ENCODE measurements around the gene ARHGAP19.

The ARHGAP19 gene

DNA sequence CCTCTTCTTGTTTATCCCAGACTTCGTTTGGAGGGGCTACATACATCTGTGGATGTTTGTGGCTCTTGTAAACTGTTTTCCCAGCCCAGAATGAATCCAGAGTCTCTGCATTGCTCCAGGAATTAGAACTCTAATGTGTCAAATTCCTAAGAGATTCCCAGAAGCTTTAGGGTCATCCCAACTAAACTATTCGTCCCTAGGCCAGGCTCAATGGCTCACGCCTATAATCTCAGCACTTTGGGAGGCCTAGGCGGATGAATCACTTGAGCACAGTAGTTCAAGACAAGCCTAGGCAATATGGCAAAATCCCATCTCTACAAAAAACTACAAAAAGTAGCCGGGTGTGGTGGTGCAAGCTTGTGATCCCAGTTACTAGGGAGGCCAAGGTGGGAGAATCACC is 28.5 kb downstream of the ARHGAP19 start:
- H3K4me3 ChIP-seq (ENCODE audit: low read length) = no peak overlapping the region
- H3K9ac ChIP-seq (ENCODE audit: low read length) = no peak overlapping the region
- H3K36me3 ChIP-seq (ENCODE audit: control insufficient read depth, insufficient read depth, low read length) = no peaks in the 10 kb centered on the region
- H3K4me1 ChIP-seq (ENCODE audit: control insufficient read depth, insufficient read depth, low read length) = no peaks in the 10 kb centered on the region
- no peak overlapping the region for H3K27ac ChIP-seq (ENCODE audit: low read depth, low read length)
- no peaks in the 10 kb centered on the region for H3K27me3 ChIP-seq (ENCODE audit: control insufficient read depth, insufficient read depth, low read length)

DNA sequence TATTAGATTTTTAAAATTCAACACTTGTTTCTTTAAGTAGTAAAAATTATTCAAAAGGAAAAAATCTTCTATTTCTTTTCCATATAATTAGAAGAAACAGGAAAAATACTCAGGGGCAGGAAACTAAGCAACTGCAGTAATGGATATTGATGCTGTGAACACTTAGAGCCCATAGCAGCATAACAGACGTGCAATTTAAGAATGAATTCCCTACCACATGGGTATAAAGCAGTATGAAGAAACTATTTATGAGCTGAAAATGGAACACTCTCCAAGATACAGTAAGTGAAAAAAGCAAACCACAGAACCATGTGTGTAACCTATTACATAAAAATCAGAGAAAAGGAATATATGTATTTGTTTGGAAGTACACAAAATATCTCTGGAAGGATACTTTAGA is 30.8 kb downstream of the ARHGAP19 start:
- Histone ChIP-seq H3K36me3 (ENCODE audit: control insufficient read depth, insufficient read depth, low read length) (no peaks in the 10 kb centered on the region), H3K4me1 (ENCODE audit: control insufficient read depth, insufficient read depth, low read length) (no peaks in the 10 kb centered on the region), H3K9ac (ENCODE audit: low read length) (no peak overlapping the region), H3K27me3 (ENCODE audit: control insufficient read depth, insufficient read depth, low read length) (no peaks in the 10 kb centered on the region), H3K27ac (ENCODE audit: low read depth, low read length) (no peak overlapping the region), H3K4me3 (ENCODE audit: low read length) (no peak overlapping the region)

DNA sequence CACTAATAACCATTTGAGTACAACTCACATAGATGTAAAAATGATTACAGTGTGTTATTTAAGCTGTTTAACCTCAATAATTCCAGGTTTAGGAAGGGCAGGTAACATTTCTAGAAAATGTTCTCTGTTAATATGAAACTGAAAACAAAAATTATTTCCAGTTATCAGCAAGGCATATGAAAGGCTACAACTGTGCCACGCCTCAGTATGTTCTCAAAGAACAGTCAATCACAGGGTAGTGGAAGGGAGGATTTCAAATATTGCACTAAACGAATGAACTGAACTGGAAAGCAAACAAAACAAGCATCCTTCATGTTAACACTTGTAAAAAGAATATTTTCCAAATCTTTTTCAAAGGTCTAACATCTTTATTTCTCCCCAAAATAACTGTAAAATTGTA is 31.3 kb downstream of the ARHGAP19 start:
- Histone ChIP-seq H3K27me3 (ENCODE audit: control insufficient read depth, insufficient read depth, low read length) (no peaks in the 10 kb centered on the region), H3K4me3 (ENCODE audit: low read length) (no peak overlapping the region), H3K4me1 (ENCODE audit: control insufficient read depth, insufficient read depth, low read length) (no peaks in the 10 kb centered on the region), H3K36me3 (ENCODE audit: control insufficient read depth, insufficient read depth, low read length) (no peaks in the 10 kb centered on the region), H3K27ac (ENCODE audit: low read depth, low read length) (no peak overlapping the region), H3K9ac (ENCODE audit: low read length) (no peak overlapping the region)

DNA sequence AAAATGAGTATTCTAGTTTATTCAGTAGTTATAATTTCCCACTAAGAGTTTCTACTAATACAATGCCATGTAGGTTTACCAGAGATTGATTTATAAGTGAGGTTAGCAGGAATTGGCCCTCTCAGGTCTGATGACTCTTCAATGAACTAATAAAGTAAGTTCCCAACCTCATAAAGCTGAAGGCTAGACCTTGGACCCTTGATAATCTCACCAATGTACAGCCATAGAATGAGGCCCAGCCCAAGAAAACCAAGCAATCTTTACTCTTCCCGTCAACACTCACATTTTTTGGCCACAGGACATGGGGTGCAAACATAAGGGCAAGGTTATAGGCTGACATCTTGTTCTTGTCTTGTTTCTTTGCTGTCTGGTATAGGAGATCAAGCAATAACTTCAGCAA is 33.3 kb downstream of the ARHGAP19 start:
- Histone ChIP-seq H3K4me1 (ENCODE audit: control insufficient read depth, insufficient read depth, low read length) (no peaks in the 10 kb centered on the region), H3K27me3 (ENCODE audit: control insufficient read depth, insufficient read depth, low read length) (no peaks in the 10 kb centered on the region), H3K27ac (ENCODE audit: low read depth, low read length) (no peak overlapping the region), H3K9ac (ENCODE audit: low read length) (no peak overlapping the region), H3K4me3 (ENCODE audit: low read length) (no peak overlapping the region), H3K36me3 (ENCODE audit: control insufficient read depth, insufficient read depth, low read length) (peaks cover 6% of the 10 kb centered on the region)

DNA sequence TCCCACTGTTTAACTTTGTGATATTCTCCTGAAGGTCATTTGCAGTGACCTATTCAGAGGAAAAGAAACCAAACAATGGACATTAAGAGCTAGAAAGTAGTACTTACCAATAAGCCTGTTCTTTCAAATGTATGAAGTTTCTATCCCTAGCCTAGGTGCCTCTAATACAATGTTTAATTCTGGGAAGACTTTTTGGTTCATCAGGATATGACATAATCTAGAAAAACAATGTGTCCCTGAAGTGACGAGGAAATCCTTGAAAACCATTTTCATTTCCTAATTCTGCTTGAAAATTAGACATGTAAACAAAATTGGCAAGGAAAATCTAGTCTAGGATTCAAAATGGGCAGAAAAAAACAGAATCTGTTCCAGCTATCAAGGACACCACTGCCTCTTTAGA is 36.1 kb downstream of the ARHGAP19 start:
- no peaks in the 10 kb centered on the region for H3K4me1 ChIP-seq (ENCODE audit: control insufficient read depth, insufficient read depth, low read length)
- peaks cover 6% of the 10 kb centered on the region for H3K36me3 ChIP-seq (ENCODE audit: control insufficient read depth, insufficient read depth, low read length)
- no peak overlapping the region for H3K9ac ChIP-seq (ENCODE audit: low read length)
- H3K27me3 ChIP-seq (ENCODE audit: control insufficient read depth, insufficient read depth, low read length) = no peaks in the 10 kb centered on the region
- H3K4me3 ChIP-seq (ENCODE audit: low read length) = no peak overlapping the region
- no peak overlapping the region for H3K27ac ChIP-seq (ENCODE audit: low read depth, low read length)

DNA sequence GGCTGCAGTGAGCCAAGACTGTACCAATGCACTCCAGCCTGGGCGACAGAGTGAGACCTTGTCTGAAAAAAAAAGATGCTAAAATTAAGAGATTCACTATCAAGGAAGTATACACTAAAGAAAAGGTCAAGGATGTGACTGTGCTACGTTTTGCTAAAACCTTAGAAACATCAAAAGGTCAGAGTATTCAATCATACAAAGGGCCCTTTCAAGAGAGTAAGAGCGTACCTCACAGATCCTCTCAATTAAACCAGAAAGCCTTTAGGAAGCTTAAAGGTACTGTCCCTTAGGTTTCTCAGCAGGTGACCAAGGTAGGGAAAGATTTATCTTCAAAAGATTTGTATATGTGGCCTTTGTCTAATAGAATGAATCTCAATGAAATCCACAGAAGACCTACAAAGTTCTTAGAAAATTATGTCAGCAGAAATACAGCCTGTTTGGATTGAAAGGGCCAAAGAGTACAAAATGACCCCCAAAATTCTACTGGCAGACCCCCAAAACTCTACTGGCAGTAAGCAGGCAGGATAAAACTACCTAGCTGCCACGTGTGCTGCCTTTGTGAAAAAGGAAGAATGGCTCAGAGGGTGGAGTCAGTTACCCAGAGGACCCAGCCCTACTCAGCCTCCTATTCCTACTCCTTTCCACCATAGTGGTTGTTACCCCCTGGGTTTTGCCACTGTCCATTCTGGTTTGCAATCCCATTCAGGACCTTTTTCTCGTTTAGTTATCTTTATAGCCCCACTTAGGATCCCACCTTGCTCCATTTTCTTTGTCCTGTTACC is 36.7 kb downstream of the ARHGAP19 start:
- Histone ChIP-seq H3K27me3 (ENCODE audit: control insufficient read depth, insufficient read depth, low read length) (no peaks in the 10 kb centered on the region), H3K4me1 (ENCODE audit: control insufficient read depth, insufficient read depth, low read length) (no peaks in the 10 kb centered on the region), H3K36me3 (ENCODE audit: control insufficient read depth, insufficient read depth, low read length) (peaks cover 6% of the 10 kb centered on the region), H3K4me3 (ENCODE audit: low read length) (no peak overlapping the region), H3K9ac (ENCODE audit: low read length) (no peak overlapping the region), H3K27ac (ENCODE audit: low read depth, low read length) (no peak overlapping the region)

DNA sequence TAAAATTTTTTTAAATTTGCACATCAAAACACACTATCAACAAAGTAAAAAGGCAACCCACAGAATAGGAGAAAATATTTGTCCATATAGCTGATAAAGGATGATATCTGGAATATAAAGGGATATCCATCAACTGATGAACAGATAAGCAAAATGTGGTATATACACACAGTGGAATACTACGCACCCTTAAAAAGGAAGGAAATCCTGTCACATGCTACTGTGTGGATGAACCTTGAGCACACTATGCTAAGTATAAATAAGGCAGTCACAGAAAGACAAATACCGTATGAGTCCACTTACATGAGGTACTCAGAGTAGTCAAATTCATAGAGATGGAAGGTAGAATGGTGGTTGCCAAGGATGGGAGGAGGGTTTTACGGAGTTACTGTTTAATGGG is 37.7 kb downstream of the ARHGAP19 start:
- no peak overlapping the region for H3K27ac ChIP-seq (ENCODE audit: low read depth, low read length)
- peaks cover 6% of the 10 kb centered on the region for H3K36me3 ChIP-seq (ENCODE audit: control insufficient read depth, insufficient read depth, low read length)
- H3K4me3 ChIP-seq (ENCODE audit: low read length) = no peak overlapping the region
- no peak overlapping the region for H3K9ac ChIP-seq (ENCODE audit: low read length)
- H3K4me1 ChIP-seq (ENCODE audit: control insufficient read depth, insufficient read depth, low read length) = no peaks in the 10 kb centered on the region
- no peaks in the 10 kb centered on the region for H3K27me3 ChIP-seq (ENCODE audit: control insufficient read depth, insufficient read depth, low read length)

DNA sequence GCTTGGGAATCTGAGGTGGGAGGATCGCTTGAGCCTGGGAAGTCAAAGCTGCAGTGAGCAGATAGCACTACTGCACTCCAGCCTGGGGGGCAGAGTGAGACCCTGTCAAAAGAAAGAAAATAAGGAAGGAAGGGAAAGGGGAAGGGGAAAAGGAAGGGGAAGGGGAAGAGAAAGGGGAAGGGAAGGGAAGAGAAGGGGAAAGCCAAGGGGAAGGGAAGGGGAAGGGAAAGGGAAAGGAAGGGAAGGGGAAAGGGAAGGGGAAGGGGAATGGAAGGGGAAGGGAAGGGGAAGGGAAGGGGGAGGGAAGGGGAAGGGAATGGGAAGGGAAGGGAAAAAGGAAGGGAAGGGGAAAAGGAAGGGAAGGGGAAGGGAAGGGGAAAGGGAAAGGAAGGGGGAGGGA is 41.5 kb downstream of the ARHGAP19 start:
- Histone ChIP-seq H3K36me3 (ENCODE audit: control insufficient read depth, insufficient read depth, low read length) (peaks cover 6% of the 10 kb centered on the region), H3K4me1 (ENCODE audit: control insufficient read depth, insufficient read depth, low read length) (no peaks in the 10 kb centered on the region), H3K27me3 (ENCODE audit: control insufficient read depth, insufficient read depth, low read length) (no peaks in the 10 kb centered on the region), H3K27ac (ENCODE audit: low read depth, low read length) (no peak overlapping the region), H3K4me3 (ENCODE audit: low read length) (no peak overlapping the region), H3K9ac (ENCODE audit: low read length) (no peak overlapping the region)

DNA sequence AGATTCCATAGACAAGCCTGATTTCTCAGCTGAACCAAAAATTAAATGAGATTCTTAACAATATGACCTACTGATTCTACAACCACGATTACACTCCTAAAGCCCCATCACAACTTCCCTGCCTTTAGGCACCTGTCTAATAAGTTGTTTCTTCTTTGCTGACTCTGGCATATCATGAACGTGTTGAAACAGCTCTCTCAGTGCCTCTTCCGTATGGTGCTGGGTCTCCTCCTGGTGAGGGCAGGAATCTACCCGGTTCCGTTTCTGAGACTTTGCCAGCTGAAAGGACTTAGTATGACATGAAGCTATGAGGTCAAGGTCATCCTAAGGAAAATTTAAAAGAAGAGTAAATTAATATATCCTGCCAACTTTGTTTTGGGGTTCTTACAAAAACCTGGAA is 48.6 kb downstream of the ARHGAP19 start:
- no peaks in the 10 kb centered on the region for H3K36me3 ChIP-seq (ENCODE audit: control insufficient read depth, insufficient read depth, low read length)
- H3K27me3 ChIP-seq (ENCODE audit: control insufficient read depth, insufficient read depth, low read length) = no peaks in the 10 kb centered on the region
- H3K27ac ChIP-seq (ENCODE audit: low read depth, low read length) = no peak overlapping the region
- no peak overlapping the region for H3K4me3 ChIP-seq (ENCODE audit: low read length)
- no peaks in the 10 kb centered on the region for H3K4me1 ChIP-seq (ENCODE audit: control insufficient read depth, insufficient read depth, low read length)
- no peak overlapping the region for H3K9ac ChIP-seq (ENCODE audit: low read length)

DNA sequence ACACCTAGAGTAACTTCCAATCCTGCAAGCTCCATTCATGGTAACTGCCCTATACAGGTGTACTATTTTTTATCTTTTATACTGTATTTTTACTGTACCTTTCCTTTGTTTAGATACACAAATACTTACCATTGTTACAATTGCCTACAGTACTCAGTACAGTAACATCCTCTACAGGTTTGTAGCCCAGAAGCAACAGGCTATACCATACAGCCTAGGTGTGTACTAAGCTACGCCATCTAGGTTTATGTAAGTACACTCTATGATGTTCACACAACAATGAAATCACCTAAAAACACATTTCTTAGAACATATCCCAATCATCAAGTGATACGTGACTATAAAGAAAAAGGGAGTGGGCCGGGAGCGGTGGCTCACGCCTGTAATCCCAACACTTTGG is 53.6 kb downstream of the ARHGAP19 start:
- Histone ChIP-seq H3K4me3 (ENCODE audit: low read length) (no peak overlapping the region), H3K36me3 (ENCODE audit: control insufficient read depth, insufficient read depth, low read length) (no peaks in the 10 kb centered on the region), H3K9ac (ENCODE audit: low read length) (no peak overlapping the region), H3K27ac (ENCODE audit: low read depth, low read length) (no peak overlapping the region), H3K27me3 (ENCODE audit: control insufficient read depth, insufficient read depth, low read length) (no peaks in the 10 kb centered on the region), H3K4me1 (ENCODE audit: control insufficient read depth, insufficient read depth, low read length) (no peaks in the 10 kb centered on the region)

DNA sequence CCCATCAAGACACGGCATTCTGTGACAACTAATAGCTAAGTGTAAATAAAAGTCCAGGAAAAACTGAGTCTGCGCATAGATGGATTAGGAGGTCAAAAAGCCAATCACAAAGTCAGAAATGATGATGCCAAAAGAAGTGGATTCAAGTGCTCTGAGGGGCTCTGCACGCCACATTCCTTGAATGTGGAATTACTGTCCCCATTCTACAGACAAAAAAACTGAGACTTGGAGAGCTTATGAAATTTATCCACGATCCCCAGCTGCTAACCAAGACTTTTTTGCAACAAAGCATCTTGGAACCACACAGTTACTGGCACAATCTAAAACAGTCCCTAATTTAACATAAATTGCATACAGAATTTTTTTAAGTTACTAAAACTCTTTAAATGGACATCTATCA is 57.1 kb downstream of the ARHGAP19 start:
- H3K27me3 ChIP-seq (ENCODE audit: control insufficient read depth, insufficient read depth, low read length) = no peaks in the 10 kb centered on the region
- H3K9ac ChIP-seq (ENCODE audit: low read length) = no peak overlapping the region
- H3K36me3 ChIP-seq (ENCODE audit: control insufficient read depth, insufficient read depth, low read length) = no peaks in the 10 kb centered on the region
- no peaks in the 10 kb centered on the region for H3K4me1 ChIP-seq (ENCODE audit: control insufficient read depth, insufficient read depth, low read length)
- H3K27ac ChIP-seq (ENCODE audit: low read depth, low read length) = no peak overlapping the region
- H3K4me3 ChIP-seq (ENCODE audit: low read length) = no peak overlapping the region

DNA sequence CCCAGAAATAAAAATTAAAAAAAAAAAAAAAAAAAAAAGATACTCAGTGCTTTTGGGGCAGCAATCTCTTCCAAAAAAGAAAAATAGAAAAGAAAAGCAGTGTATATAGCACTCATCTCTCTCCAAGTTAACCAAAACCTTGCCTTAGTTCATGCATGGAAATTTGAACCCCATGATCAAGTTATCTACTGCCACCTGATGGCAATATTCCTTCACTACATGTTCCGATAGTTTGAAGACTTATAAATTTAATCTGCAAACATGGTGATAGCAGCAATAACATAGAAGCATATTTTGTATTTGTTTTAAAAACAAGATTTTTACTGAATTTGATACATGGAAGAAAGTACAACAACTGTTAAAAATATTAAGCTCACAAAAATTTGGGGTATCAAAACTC is 58.0 kb downstream of the ARHGAP19 start:
- Histone ChIP-seq H3K36me3 (ENCODE audit: control insufficient read depth, insufficient read depth, low read length) (no peaks in the 10 kb centered on the region), H3K4me3 (ENCODE audit: low read length) (no peak overlapping the region)

DNA sequence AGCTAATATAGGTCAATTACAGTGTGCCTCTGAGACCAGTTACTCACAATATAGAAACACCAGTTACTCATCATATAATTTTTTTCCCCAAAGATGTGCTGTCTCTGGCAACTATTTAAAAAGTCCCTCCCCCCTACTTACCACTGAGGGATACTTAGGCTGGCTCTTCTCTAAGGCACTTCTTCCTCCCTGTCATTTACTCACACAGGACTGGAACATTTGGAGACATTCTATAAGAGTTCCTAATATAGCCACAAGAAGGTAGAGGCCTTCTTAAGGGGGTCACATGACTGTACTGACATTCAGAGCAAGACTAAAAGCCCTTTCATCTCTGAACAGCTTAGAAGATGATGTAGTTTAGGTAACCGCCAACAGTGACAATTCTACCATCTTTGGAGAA is 62.3 kb downstream of the ARHGAP19 start:
- H3K9ac ChIP-seq (ENCODE audit: low read length) = no peak overlapping the region
- H3K4me3 ChIP-seq (ENCODE audit: low read length) = no peak overlapping the region
- H3K27me3 ChIP-seq (ENCODE audit: control insufficient read depth, insufficient read depth, low read length) = no peaks in the 10 kb centered on the region
- no peaks in the 10 kb centered on the region for H3K36me3 ChIP-seq (ENCODE audit: control insufficient read depth, insufficient read depth, low read length)
- H3K27ac ChIP-seq (ENCODE audit: low read depth, low read length) = no peak overlapping the region
- no peaks in the 10 kb centered on the region for H3K4me1 ChIP-seq (ENCODE audit: control insufficient read depth, insufficient read depth, low read length)

More for the DNA sequence above, 58.0 kb downstream of the ARHGAP19 start:
- no peaks in the 10 kb centered on the region for H3K4me1 ChIP-seq (ENCODE audit: control insufficient read depth, insufficient read depth, low read length)
- no peak overlapping the region for H3K9ac ChIP-seq (ENCODE audit: low read length)
- no peaks in the 10 kb centered on the region for H3K27me3 ChIP-seq (ENCODE audit: control insufficient read depth, insufficient read depth, low read length)
- no peak overlapping the region for H3K27ac ChIP-seq (ENCODE audit: low read depth, low read length)

Measured in rectal smooth muscle tissue (tissue), 1 donor.